NCI-H2107 (cell line): ENCODE data around the gene ZNF44.

Experiments
- DNase-seq: peaks from one replicate; lab custom pipeline; 2025; lab: John Stamatoyannopoulos, UW

The ZNF44 gene

GRCh38 chr19:12261554-12261953 is 33.1 kb downstream of the ZNF44 start:
- no peak for DNase-seq

GRCh38 chr19:12260861-12261260 is 33.8 kb downstream of the ZNF44 start:
- no peak for DNase-seq

GRCh38 chr19:12260236-12260635 is 34.4 kb downstream of the ZNF44 start:
- no peak for DNase-seq

GRCh38 chr19:12255372-12255771 is 39.3 kb downstream of the ZNF44 start:
- DNase-seq: no peak

GRCh38 chr19:12247644-12248222 is 47.0 kb downstream of the ZNF44 start:
- no peak for DNase-seq

GRCh38 chr19:12244370-12244769 is 50.3 kb downstream of the ZNF44 start:
- no peak for DNase-seq

GRCh38 chr19:12237143-12237839 is 57.4 kb downstream of the ZNF44 start:
- no peak for DNase-seq

- no peak for DNase-seq
Measured at GRCh38 chr19:12232961-12233360, 61.7 kb downstream of the ZNF44 start.

- no peak for DNase-seq
Measured at GRCh38 chr19:12230751-12231733, 63.6 kb downstream of the ZNF44 start.

- no peak for DNase-seq
Measured at GRCh38 chr19:12229990-12230389, 64.7 kb downstream of the ZNF44 start.

- DNase-seq: no peak
Measured at GRCh38 chr19:12224676-12225075, 70.0 kb downstream of the ZNF44 start.

- DNase-seq: no peak
Measured at GRCh38 chr19:12222980-12223630, 71.6 kb downstream of the ZNF44 start.
